GM18498 (cell line): Measurements from ENCODE around the gene MBTD1.
A peak's percentile ranks its signal among the peaks of the same experiment; 100 is the strongest.
"Not testable (repeated sequence)": the region's sequence is repeated elsewhere in the genome, so short reads cannot be mapped to it uniquely, and the experiment has no call there.

Experiments
- ATAC-seq: cut with Tn5 transposase; IDR thresholded peaks from one replicate; pipeline ENCODE4 v1.9.1; 2021; ENCODE audit warnings: mild to moderate bottlenecking, moderate library complexity; ENCODE audit not compliant: unreplicated experiment

MBTD1 gene

DNA sequence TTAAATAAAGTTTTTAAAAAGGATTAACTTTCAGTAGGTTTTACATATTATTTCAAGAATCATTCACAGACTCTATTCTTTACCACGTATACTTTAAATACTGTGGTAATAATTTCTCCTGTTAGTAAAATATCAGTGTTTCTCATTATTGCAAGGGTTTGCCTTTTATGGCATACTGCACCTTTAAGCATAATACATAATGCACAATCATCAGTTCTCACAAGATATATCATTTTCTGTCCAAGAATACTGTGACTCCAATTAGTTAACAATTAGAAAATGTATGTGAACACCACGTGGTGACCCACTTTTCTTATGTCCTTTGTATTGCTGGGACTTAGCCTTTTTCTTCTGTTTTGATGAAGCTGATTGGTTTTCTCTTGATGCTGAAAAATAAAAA, 68.0 kb downstream of the MBTD1 start:
- no peak for ATAC-seq

DNA sequence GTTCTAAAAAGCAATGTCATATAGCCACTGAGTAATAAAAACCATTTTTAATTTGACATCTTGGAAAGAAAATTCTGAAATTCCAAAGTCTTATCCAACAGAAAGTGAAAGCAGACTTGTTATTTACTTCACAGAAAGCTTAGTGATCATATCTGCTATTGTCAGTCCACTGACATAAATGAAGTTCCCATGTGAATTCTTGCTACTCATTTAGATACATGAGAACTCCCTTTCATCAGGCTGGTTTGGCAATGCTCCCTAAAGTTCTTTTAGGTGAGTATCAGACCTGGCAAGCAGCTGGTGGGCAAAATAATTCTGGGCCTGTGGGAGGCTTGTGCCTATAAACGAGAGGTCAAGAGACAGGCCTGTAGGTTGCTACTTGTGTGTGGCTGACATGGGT, 70.2 kb downstream of the MBTD1 start:
- ATAC-seq: no peak

DNA sequence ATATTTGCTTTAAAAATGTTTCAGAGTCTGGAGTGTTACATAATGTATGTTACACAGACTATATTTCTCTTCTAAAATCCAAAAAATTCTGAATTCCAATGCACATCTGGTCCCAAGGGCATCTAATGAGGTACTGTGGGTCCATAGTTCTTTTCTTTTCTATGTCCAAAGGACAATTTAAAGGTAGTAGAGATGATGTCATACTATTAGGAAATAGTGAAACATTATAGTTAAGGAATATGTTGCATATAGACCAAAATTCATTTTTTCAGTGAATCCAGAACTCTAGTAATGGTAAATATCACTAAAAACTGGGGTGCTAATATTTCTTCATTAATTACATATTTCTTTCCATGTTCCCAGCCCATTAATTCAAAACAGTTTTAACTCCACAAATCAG, 70.7 kb downstream of the MBTD1 start:
- no peak for ATAC-seq

DNA sequence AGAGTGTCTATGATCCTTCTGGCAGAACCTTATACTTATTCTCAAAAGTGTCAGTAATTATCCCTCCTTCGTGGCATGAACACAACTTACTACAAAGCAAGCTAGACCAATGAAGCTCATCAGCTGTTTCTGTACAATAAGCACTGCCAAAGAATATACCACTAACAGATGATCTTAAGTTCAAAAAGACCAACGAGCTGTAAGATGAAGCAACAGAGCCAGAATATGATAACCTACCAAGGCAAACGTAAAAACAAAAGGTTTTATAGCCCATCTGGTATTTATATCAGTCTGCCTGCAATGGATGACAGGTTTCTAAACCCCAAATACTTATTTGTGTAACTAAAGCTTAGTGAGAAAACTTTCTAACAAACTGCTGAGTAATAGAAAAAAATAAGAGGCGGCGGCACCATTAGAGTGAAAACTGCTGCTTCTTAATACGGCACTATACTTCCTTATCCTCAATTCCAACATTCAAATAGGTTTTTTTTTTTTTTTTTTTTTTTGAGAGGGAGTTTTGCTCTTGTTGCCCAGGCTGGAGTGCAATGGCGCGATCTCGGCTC, 71.5 kb downstream of the MBTD1 start:
- no peak for ATAC-seq

DNA sequence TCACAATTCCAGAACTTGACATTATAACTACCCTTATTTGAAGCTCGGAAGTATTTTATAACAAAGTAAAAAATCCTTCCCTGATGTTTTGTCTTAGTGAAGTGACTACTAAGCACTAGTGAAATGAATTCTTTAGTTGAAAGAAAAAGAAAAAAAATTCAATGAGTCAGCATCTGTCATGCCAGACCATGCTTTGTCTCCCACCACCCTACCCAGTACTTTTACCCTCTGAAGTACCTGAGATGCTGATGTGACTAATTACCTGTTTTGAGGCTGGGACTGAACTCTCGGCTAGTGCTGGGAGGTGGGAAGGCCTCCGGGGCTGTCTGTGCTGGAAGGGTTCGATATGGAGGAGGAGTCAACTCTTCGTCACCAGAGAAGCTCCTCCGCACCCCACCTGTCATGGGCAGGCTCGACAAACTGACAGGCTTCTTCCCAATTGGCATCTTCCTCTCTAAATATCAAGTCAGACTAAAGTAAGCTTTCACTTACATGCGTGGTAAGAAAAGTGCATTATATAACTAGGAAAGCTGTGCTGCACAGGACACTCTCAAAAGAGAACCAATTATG, 74.0 kb downstream of the MBTD1 start:
- ATAC-seq: no peak

DNA sequence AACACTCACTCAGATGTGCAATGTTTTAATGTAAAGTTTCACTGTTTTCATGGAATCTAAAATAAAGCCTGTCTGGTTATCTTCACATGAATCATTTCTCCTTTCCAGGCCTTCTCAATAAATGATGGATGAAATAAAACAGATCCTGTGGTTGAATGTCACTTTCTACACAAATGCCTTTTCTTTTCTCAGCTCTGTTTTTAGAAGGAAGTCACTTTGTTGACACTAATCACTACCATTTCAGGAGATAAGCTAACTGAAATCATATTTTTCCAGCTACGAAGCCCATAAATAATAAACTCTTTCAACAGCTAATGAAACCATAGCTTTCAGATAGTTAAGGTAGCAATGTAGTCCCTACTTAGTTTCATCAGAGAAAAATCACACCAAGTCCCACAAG, 75.7 kb downstream of the MBTD1 start:
- ATAC-seq: no peak

DNA sequence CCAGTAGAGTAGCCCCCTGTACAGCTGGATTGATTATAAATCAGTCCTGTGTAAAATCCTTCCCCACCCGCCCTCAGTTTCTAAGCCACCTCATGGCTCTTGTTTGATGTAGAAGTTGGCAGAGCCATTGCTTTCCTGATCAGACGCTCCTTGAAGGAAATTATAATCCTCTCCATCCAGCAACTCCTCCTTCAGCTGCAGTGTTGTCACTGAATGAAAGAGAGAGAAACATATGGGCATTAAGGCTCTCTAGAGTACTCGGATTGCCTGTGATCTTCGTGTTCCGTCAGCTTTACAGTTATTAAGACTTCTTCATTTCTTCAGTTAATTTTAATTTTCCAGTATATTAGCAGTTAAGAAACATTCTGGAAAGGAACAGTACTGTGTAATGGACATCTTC, 79.4 kb downstream of the MBTD1 start:
- ATAC-seq: no peak

DNA sequence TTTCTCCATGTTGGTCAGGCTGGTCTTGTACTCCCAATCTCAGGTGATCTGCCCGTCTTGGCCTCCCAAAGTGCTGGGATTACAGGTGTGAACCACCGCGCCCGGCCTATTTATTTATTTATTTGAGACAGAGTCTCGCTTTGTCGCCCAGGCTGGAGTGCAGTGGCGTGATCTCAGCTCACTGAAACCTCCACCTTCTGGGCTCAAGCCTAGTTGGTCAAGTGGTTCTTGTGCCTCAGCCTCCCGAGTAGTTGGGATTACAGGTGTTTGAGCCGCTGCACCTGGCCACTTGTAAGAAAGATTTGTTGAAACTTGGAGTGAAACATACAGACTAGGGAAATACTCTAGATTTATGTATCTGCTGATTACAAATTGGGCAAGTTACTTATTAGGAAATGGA, 87.8 kb downstream of the MBTD1 start:
- not testable (repeated sequence) for ATAC-seq

DNA sequence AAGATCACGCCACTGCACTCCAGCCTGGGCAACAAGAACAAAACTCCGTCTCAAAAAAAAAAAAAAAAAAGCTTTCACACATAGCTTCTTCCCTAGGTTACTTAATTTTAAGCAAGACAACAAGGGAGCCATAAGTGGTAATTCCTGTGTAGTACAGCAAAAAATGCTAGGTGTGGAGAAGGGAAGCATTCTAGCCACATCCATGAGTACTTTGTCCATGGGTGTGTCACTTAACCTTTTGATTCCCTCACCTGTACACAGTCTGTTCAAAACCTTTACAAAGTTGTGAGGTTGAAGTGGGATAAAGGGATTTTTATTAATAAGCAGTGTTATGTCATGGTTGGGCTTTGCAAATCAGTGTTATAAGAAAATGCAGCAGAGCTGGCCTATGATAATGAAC, 89.1 kb downstream of the MBTD1 start:
- no peak for ATAC-seq

DNA sequence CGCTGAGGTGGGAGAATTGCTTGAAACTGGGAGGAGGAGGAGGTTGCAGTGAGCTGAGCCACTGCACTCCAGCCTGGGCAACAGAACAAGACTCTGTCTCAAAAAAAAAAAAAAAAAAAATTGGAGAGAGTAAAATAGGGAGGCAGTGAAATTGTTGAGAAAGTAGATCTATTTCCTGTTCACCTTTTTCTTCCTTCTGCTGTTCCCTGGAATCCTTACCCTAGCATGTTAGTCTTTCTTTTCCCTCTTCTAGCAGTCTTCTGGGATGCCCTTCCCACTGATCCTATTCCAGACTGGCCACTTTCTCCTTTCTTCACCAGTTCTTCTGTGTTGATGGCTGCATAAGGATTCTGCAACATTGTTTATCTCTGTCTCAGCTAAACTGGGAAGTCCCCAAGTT, 90.5 kb downstream of the MBTD1 start:
- ATAC-seq: no peak

DNA sequence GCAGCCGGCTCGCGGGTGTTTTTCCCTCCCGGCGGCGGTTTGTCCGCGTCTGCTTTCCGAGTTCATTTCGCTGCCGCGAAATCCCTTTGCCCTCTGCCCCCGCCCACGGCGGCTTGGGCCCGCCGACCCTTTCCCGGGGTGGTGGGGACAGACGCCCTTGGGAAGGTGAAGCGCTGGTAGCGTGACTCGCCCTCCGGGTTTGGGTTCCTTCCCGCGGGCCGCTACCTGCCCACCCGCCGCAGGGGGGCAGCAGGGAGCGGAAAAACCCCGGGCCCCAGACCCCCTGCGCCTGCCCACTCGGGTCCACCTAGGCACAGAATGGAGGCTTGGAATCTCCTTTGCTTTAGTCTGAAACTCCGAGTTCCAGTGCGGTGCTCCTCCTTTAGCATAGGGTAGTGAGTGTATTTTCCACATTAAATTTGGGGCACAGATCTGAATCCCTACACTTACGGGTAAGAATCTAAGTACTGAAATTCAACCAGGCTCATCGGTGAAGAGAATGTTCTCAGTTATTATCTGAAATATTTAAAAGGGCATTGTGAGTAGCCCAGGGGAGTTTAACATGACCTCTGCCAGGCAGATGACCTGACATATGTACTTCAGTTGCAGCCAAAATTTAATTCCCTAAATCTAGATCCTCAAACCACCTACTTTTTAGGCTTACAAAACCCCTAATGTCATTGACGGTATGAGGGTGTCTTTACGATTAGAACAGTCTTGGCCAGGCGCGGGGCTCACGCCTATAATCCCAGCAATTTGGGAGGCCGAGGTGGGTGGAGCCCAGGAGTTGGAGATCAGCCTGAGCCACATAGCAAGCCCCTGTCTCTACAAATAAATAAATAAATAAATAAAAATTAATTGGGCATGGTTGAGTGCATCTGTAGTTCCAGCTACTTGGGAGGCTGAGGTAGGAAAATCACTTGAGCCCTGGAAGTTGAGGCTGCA, 92.6 kb downstream of the MBTD1 start:
- ATAC-seq: peak; percentile 48

DNA sequence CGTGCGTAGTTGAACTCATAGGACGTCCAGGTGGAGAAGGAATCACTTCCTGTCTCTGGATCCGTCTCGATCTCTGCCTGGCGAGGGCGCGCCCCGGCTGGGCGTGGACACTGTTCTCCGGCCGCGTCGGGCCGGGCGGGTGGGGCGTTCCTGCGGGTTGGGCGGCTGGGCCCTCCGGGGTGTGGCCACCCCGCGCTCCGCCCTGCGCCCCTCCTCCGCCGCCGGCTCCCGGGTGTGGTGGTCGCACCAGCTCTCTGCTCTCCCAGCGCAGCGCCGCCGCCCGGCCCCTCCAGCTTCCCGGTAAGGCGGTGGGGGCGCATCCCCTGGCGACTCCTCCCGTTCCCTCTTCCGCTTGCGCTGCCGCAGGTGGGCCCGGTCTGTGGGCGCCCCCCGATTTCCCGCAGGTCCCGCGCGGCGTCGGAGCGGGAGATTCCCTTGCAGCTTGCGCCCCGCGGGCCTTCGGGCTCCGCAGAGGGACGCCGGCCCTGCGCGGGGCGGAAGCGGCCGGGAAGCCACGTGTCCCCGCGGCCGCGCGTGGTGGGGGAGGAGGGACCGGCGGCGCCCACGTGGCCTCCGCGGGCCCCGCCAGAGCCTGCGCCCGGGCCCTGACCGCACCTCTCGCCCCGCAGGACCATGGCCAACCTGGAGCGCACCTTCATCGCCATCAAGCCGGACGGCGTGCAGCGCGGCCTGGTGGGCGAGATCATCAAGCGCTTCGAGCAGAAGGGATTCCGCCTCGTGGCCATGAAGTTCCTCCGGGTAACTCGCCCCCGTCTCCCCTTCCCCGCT, 93.5 kb downstream of the MBTD1 start, which contains the start of gene NME2:
Gene NME2, plus strand, starts transcription at position 214 of the 789 bp plus-strand sequence. Its CDS starts 420 bp downstream, at position 634.
- ATAC-seq: peak; percentile 92

DNA sequence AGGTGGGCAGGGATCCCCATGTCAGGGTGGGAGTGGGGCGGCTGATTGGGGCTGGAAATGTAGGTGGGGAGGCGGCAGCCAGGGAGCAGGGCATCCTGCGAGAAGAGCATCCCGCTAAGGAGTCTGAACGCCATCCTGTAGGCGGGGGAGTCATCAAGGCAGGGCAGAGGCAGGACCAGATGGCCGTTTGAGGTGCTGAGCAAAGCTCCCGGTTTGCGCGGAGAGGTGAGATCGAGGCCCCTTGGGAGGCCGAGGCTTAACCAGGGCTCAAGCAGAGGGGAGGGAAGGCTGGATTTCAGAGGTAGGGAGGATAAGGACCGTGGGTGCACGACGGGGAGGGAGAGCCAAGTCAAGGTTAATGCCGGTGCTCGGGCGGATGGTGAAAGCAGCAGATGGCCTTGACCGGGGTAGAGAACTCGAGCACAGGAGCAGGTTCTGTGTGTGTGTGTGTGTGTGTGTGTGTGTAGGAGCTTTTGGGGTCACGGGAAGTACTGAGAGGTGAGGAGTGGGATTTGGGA, 94.1 kb downstream of the MBTD1 start:
- peak; percentile 24 for ATAC-seq

DNA sequence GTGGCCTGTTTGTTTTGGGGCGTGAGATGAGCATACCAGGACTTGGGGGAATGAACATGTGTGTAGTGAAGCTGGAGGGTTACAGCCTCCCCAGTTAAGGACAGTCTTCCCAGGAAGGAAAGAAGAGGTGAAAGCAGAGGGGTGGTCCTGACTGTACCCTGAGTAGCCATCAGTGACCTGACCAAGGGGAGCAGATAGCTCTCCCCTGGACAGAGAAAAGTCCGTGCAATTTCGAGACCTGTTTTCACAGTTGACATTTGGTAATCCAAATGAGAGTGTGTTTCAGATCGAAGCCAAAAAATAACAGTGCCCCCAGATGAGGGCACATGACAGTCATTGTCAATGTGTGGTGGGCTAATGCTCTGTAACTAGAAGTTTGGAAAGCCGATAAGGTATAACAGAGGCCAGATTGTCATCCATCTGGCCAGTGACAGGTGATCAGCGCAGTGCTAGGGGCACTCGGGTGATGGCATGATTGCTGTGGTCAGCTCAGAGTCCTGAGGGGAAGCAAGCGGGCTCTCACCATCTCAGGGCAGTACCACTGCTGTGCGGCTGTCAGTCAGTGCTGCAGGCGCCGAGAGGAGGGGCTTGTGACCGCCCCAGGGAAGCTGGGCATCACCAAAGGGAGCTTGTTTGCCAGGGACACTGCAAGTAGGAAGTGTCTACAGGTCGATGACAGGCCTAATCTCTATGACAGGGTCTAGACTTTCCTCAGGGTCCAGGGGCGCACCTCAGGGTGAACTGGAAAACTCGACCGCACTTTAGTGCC, 94.8 kb downstream of the MBTD1 start:
- ATAC-seq: no peak

DNA sequence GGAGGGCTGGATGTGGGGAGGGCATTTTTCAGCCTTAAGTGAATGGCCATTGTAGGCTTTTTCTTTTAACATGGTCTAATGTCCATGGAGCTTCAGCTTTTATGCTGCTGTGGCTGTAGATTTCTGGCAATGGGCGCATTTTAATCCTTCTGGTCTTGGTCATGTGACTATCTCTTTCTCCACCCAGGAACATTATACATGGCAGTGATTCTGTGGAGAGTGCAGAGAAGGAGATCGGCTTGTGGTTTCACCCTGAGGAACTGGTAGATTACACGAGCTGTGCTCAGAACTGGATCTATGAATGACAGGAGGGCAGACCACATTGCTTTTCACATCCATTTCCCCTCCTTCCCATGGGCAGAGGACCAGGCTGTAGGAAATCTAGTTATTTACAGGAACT, 98.3 kb downstream of the MBTD1 start:
- ATAC-seq: no peak

DNA sequence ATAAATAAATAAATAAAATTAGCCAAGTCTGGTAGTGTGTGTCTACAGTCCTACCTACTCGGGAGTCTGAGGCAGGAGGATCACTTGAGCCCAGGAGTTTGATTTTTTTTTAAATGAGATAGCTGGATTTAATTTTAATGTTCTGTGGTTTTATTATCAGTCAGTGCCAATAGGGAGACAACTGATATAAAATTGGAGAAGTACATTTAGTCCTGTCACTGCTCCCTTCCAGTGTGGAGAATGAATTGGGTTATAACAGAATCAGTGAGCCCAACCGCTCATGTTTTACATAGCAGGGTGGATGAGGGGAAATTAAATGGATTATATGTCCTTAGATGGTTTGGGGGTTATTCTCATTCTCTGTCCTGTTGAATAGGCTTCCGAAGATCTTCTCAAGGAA, 100.2 kb downstream of the MBTD1 start:
- ATAC-seq: no peak

DNA sequence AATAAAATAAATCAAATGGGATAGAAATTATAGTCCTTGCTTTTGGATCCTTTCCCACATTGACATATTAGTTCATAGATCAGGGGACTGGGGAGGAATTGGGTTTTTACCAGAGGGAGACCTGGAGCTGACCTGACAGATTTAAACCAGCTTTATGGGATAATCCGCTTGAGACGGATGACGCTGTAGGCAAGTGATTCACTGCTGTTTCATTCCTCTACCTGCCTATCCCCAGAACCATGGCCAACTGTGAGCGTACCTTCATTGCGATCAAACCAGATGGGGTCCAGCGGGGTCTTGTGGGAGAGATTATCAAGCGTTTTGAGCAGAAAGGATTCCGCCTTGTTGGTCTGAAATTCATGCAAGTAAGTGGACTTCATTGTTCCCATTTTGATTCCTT, 104.4 kb downstream of the MBTD1 start:
- ATAC-seq: no peak

DNA sequence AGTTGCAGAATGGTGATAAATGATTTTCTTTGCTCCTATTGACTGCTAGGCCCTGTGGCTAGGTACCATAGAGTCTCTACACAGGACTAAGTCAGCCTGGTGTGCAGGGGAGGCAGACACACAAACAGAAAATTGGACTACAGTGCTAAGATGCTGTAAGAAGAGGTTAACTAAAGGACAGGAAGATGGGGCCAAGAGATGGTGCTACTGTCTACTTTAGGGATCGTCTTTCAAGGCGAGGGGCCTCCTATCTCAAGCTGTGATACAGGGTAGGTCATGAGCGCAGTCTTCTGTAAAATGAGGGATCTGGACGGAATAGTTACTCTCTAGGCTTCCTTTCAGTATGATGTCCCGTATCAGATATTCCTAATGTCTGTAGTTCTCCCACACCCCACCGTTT, 105.7 kb downstream of the MBTD1 start:
- ATAC-seq: peak; percentile 1

DNA sequence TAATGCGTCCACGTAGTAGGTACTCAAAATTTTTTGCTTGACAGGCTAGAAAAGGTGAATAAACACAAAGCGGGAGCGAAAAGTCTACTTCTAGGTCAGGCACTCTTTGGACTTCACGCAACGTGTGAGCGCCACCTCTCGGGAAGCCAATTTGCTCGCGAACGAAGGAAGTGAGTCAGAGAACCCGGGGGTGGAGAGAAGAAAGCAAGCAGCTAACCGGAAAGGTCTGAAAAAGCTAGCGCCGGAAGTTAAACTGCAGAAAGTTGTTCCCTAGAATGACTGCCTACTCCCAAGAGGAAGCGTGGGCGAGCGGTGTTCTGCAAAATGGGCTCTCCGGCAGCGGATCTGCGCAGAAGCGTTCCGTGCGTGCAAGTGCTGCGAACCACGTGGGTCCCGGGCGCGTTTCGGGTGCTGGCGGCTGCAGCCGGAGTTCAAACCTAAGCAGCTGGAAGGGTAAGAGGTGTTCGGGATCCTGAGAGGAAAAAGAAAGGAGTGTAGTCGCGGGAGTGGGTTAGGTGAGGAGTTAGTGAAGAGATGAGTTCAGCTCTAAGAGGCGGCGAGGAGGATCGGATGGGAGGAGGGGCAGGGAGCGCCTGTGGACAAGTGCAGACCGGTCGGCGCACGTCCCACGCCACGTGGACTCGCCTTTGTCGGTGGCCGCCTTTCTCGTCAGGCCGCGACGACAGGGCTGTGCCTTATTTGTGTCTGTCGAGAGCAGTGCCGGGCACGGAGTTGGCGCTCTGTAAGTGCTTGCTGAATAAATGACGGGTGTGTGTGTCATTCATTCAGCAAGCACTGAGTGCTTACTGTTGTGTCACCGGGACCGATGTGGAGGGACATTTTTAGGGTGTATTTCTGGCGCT, 106.4 kb downstream of the MBTD1 start, which contains the start of gene NME1:
Gene NME1, plus strand, starts transcription at position 350 of the 863 bp plus-strand sequence. CDS start 2,096 bp downstream, outside the sequence.
- peak; percentile 89 for ATAC-seq
